ENCODE results near the gene PAPPA2. TPM values are rescaled to one million over a fixed set of nuclear protein-coding genes. Genes with fewer than 3 reads are reported as not detected.

Gene PAPPA2
- total and polyA plus RNA-seq, 12 donors: 0.03 to 0.87 (median 0.10) TPM; not detected in 1

GRCh38 chr1:176837708-176838107, 374.7 kb downstream of the PAPPA2 start:
- no peak for DNase-seq
- no peak overlapping the region for H3K4me3 ChIP-seq
- WGBS, 4 donors: 46 to 57% (median 51%) methylated on average over 2 of the region's 2 CpGs
- TF ChIP-seq POLR2A (IDR thresholded peaks at IDR 0.05): no peak
- TF ChIP-seq CTCF (IDR thresholded peaks at IDR 0.05): no peak
- H3K9me3 ChIP-seq (replicated peaks in 1 of 3): no peaks in the 10 kb centered on the region
- no peak overlapping the region for H3K27ac ChIP-seq
- intact Hi-C loops (cut with DNase I): no loop called here
- H3K27me3 ChIP-seq: no peaks in the 10 kb centered on the region
- no peaks in the 10 kb centered on the region for H3K4me1 ChIP-seq (replicated peaks in 1 of 2)
- no peaks in the 10 kb centered on the region for H3K36me3 ChIP-seq (replicated peaks in 1 of 2)

- WGBS, 4 donors: 65 to 77% (median 74%) methylated on average over 5 of the region's 5 CpGs
- H3K27me3 ChIP-seq: no peaks in the 10 kb centered on the region
- DNase-seq: no peak
- no peak overlapping the region for H3K4me3 ChIP-seq
- no peaks in the 10 kb centered on the region for H3K4me1 ChIP-seq (replicated peaks in 1 of 2)
- TF ChIP-seq POLR2A (IDR thresholded peaks at IDR 0.05) (no peak), CTCF (IDR thresholded peaks at IDR 0.05) (no peak)
- intact Hi-C loops (cut with DNase I): no loop called here
- no peaks in the 10 kb centered on the region for H3K36me3 ChIP-seq (replicated peaks in 1 of 2)
- H3K9me3 ChIP-seq (replicated peaks in 1 of 3): no peaks in the 10 kb centered on the region
- no peak overlapping the region for H3K27ac ChIP-seq
Observed at GRCh38 chr1:176838276-176838995, 375.5 kb downstream of the PAPPA2 start.

GRCh38 chr1:176839216-176839615, 376.2 kb downstream of the PAPPA2 start:
- Histone ChIP-seq H3K36me3 (replicated peaks in 1 of 2) (no peaks in the 10 kb centered on the region), H3K4me1 (replicated peaks in 1 of 2) (no peaks in the 10 kb centered on the region), H3K27ac (no peak overlapping the region), H3K9me3 (replicated peaks in 1 of 3) (no peaks in the 10 kb centered on the region), H3K4me3 (no peak overlapping the region), H3K27me3 (no peaks in the 10 kb centered on the region)
- intact Hi-C loops (cut with DNase I): no loop called here
- 90 to 98% (median 91%) methylated on average over 4 of the region's 4 CpGs for WGBS, 4 donors
- DNase-seq: no peak
- TF ChIP-seq POLR2A (IDR thresholded peaks at IDR 0.05) (no peak), CTCF (IDR thresholded peaks at IDR 0.05) (no peak)

- WGBS, 4 donors: 54 to 68% (median 59%) methylated on average over 2 of the region's 2 CpGs
- no peaks in the 10 kb centered on the region for H3K9me3 ChIP-seq (replicated peaks in 1 of 3)
- H3K27ac ChIP-seq: no peak overlapping the region
- TF ChIP-seq POLR2A (IDR thresholded peaks at IDR 0.05) (no peak), CTCF (IDR thresholded peaks at IDR 0.05) (no peak)
- no peak overlapping the region for H3K4me3 ChIP-seq
- intact Hi-C loops (cut with DNase I): loop anchor here (5.0 to 10.0 kb wide), 4 partner anchors 146 to 466 kb away; no protein-coding TSS in a partner anchor
- no peaks in the 10 kb centered on the region for H3K27me3 ChIP-seq
- H3K4me1 ChIP-seq (replicated peaks in 1 of 2): no peaks in the 10 kb centered on the region
- DNase-seq: no peak
- H3K36me3 ChIP-seq (replicated peaks in 1 of 2): no peaks in the 10 kb centered on the region
Observed at GRCh38 chr1:176841238-176841637, 378.3 kb downstream of the PAPPA2 start.
